GM18508 (cell line): ENCODE measurements around the gene SBK2.
"Not testable (repeated sequence)": the region's sequence is repeated elsewhere in the genome, so short reads cannot be mapped to it uniquely, and the experiment has no call there.

Experiments used
- ATAC-seq: cut with Tn5 transposase; IDR thresholded peaks from one replicate; pipeline ENCODE4 v1.9.1; 2021; ENCODE audit warnings: moderate number of reproducible peaks; ENCODE audit not compliant: insufficient read depth, unreplicated experiment

The SBK2 gene

GRCh38 chr19:55537741-55538111 is 793 bp upstream of the SBK2 start:
- no peak for ATAC-seq

GRCh38 chr19:55536366-55536765 is 567 bp downstream of the SBK2 start:
- ATAC-seq: no peak

- ATAC-seq: no peak
Measured at GRCh38 chr19:55535965-55536350, 975 bp downstream of the SBK2 start.

GRCh38 chr19:55535173-55535964 is 1.6 kb downstream of the SBK2 start:
- ATAC-seq: no peak

- not testable (repeated sequence) for ATAC-seq
Measured at GRCh38 chr19:55534280-55534679, 2.7 kb downstream of the SBK2 start.

GRCh38 chr19:55530996-55531395 is 5.9 kb downstream of the SBK2 start:
- ATAC-seq: no peak

- ATAC-seq: no peak
Measured at GRCh38 chr19:55529636-55530234, 7.2 kb downstream of the SBK2 start.

GRCh38 chr19:55528030-55528803 is 8.7 kb downstream of the SBK2 start:
- no peak for ATAC-seq

- no peak for ATAC-seq
Measured at GRCh38 chr19:55527197-55528029, 9.5 kb downstream of the SBK2 start.

- ATAC-seq: no peak
Measured at GRCh38 chr19:55526216-55527196, 10.4 kb downstream of the SBK2 start.

- no peak for ATAC-seq
Measured at GRCh38 chr19:55525289-55526101, 11.4 kb downstream of the SBK2 start.

- ATAC-seq: no peak
Measured at GRCh38 chr19:55520691-55521292, 16.1 kb downstream of the SBK2 start.

GRCh38 chr19:55519451-55520311 is 17.3 kb downstream of the SBK2 start:
- no peak for ATAC-seq

- ATAC-seq: peak; percentile 81
Measured at GRCh38 chr19:55516878-55517620, 19.9 kb downstream of the SBK2 start.

- no peak for ATAC-seq
Measured at GRCh38 chr19:55508120-55508519, 28.8 kb downstream of the SBK2 start.

GRCh38 chr19:55504981-55505380 is 32.0 kb downstream of the SBK2 start:
- ATAC-seq: no peak

GRCh38 chr19:55504252-55504603 is 32.7 kb downstream of the SBK2 start:
- ATAC-seq: no peak
